Measurements from ENCODE around the gene ROR2. TPM values are rescaled to one million over a fixed set of nuclear protein-coding genes. Genes with fewer than 3 reads are reported as not detected.

ROR2 gene
- total and polyA plus RNA-seq, 10 donors = 0.65 to 15.6 (median 6.0) TPM

DNA sequence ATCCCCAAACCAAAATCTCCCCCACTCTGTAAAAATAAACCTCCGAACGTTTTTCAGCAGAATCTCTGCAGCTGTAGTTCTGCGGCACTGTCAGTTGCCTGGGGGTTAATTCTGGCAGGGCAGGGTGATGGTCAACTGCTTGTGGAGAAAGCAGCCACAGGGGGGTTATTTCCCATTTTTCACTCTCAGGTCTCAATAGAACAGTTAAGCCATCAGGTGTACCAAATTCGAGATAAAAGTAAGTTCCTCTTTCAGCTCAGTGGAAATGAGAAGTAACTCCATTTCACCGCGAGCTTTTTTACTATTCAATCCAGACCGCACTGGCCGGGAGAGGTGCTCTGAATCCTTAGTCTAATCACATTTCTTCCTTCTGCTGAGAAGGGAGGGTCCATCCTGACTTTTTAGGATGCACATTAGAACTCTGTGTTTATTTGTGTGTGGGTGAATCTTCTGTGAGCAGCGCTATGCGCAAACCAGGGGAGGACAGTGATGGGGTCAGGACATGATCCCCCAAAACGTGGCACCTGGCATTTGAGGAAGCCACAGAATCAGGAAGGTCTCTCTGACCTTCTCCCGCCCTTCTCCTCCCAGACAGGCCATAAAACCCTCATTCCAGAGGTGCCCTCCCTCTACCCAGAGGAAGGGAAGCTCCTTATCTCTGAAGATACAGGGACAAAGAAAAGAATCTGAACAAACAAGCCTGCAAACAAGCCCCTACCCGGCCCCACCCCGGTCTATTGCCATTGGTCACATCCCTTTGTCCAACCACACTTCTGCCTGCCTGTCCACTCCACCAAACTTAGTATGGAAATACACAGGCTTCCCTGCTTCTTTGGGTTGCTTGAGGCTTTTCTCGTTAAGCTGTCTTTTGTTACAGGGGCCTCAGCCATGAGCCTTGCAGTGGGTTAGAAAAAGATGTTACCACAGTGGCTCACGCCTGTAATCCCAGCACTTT is 229.0 kb downstream of the ROR2 start:
- peaks cover 0 to 13% (median 0%) of the 10 kb centered on the region in 6 donors for H3K36me3 ChIP-seq
- DNase-seq = no peak
- peak overlapping the region in 1 of 8 donors; percentile 17 for H3K27ac ChIP-seq
- H3K27me3 ChIP-seq (replicated peaks in 1 of 7) = peaks cover 0 to 5% (median 0%) of the 10 kb centered on the region in 7 donors
- no peak overlapping the region for H3K4me3 ChIP-seq
- peaks cover 0 to 11% (median 8%) of the 10 kb centered on the region in 8 donors for H3K9me3 ChIP-seq
- intact Hi-C loops (cut with DNase I; ENCODE audit: low total_unique reads) = no loop called here
- 33 to 45% (median 38%) methylated on average over 16 of the region's 16 CpGs for WGBS, 5 donors
- peaks cover 0 to 15% (median 7%) of the 10 kb centered on the region in 6 donors for H3K4me1 ChIP-seq
- TF ChIP-seq POLR2A (IDR thresholded peaks at IDR 0.05) (no peak), CTCF (IDR thresholded peaks at IDR 0.05 in 8 of 11, conservative IDR thresholded peaks at IDR 0.05 in 3 of 11) (no peak), POLR2AphosphoS5 (IDR thresholded peaks at IDR 0.05) (no peak)

GRCh38 chr9:91720313-91720712 is 229.7 kb downstream of the ROR2 start:
- DNase-seq = no peak
- Histone ChIP-seq H3K27ac (no peak overlapping the region), H3K36me3 (peaks cover 0 to 13% (median 0%) of the 10 kb centered on the region in 6 donors), H3K4me1 (peaks cover 0 to 15% (median 7%) of the 10 kb centered on the region in 6 donors), H3K9me3 (peaks cover 0 to 12% (median 9%) of the 10 kb centered on the region in 8 donors), H3K4me3 (no peak overlapping the region), H3K27me3 (replicated peaks in 1 of 7) (peaks cover 0 to 9% (median 0%) of the 10 kb centered on the region in 7 donors)
- intact Hi-C loops (cut with DNase I; ENCODE audit: low total_unique reads) = no loop called here
- 52 to 66% (median 59%) methylated on average over 3 of the region's 3 CpGs for WGBS, 5 donors
- no peak for TF ChIP-seq POLR2A (IDR thresholded peaks at IDR 0.05)
- TF ChIP-seq POLR2AphosphoS5 (IDR thresholded peaks at IDR 0.05) = no peak
- no peak for TF ChIP-seq CTCF (IDR thresholded peaks at IDR 0.05 in 8 of 11, conservative IDR thresholded peaks at IDR 0.05 in 3 of 11)

- intact Hi-C loops (cut with DNase I; ENCODE audit: low total_unique reads) = no loop called here
- H3K36me3 ChIP-seq = no peaks in the 10 kb centered on the region
- H3K27me3 ChIP-seq (replicated peaks in 1 of 7) = peaks cover 0 to 28% (median 0%) of the 10 kb centered on the region in 7 donors
- H3K4me3 ChIP-seq = no peak overlapping the region
- WGBS, 5 donors = 75 to 89% (median 82%) methylated on average over 8 to 9 of the region's 9 CpGs
- TF ChIP-seq POLR2A (IDR thresholded peaks at IDR 0.05) = no peak
- no peak overlapping the region for H3K27ac ChIP-seq
- peaks cover 0 to 31% (median 7%) of the 10 kb centered on the region in 6 donors for H3K4me1 ChIP-seq
- no peak for DNase-seq
- peaks cover 0 to 12% (median 9%) of the 10 kb centered on the region in 8 donors for H3K9me3 ChIP-seq
Observed at GRCh38 chr9:91718071-91718470, 232.0 kb downstream of the ROR2 start.

DNA sequence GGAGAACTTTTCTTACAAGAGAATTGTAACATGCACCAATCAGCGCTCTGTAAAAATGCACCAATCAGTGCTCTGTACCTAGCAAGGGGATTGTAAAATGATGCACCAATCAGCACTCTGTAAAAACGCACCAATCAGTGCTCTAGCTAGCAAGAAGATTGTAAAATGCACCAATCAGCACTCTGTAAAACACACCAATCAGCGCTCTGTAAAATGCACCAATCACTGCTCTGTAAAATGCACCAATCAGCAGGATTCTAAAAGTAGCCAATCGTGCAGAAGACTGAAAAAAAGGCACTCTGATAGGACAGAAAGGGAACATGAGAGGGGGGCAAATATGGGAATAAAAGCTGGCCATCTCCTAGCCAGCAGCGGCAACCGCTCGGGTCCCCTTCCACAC is 233.2 kb downstream of the ROR2 start:
- DNase-seq = no peak
- H3K9me3 ChIP-seq = peaks cover 0 to 12% (median 9%) of the 10 kb centered on the region in 8 donors
- no peak for TF ChIP-seq POLR2AphosphoS5 (IDR thresholded peaks at IDR 0.05)
- no peak for TF ChIP-seq POLR2A (IDR thresholded peaks at IDR 0.05)
- no peak for TF ChIP-seq CTCF (IDR thresholded peaks at IDR 0.05 in 8 of 11, conservative IDR thresholded peaks at IDR 0.05 in 3 of 11)
- intact Hi-C loops (cut with DNase I; ENCODE audit: low total_unique reads) = no loop called here
- peaks cover 0 to 40% (median 9%) of the 10 kb centered on the region in 6 donors for H3K4me1 ChIP-seq
- H3K36me3 ChIP-seq = no peaks in the 10 kb centered on the region
- H3K27ac ChIP-seq = no peak overlapping the region
- peaks cover 0 to 28% (median 0%) of the 10 kb centered on the region in 7 donors for H3K27me3 ChIP-seq (replicated peaks in 1 of 7)
- 90 to 96% (median 93%) methylated on average over 7 of the region's 7 CpGs for WGBS, 5 donors
- H3K4me3 ChIP-seq = no peak overlapping the region
